HTERT RPE-1 (cell line): ENCODE data around the gene PTPN23.

Experiments used
- in situ Hi-C: fragments of 300-500 bp; cut with MboI; formaldehyde crosslinking; loops from 4 replicates; pipeline ENCODE4 v1.14.3; 2020; ENCODE audit warnings: low sequenced_read_pairs

PTPN23 gene

GRCh38 chr3:47405820-47406761 is 25.3 kb downstream of the PTPN23 start:
- in situ Hi-C loops = no loop called here

- in situ Hi-C loops = no loop called here
Observed at GRCh38 chr3:47406762-47407149, 25.9 kb downstream of the PTPN23 start.

GRCh38 chr3:47407237-47407636 is 26.4 kb downstream of the PTPN23 start:
- in situ Hi-C loops = no loop called here

- in situ Hi-C loops = no loop called here
Observed at GRCh38 chr3:47407896-47408838, 27.3 kb downstream of the PTPN23 start.

- in situ Hi-C loops = no loop called here
Observed at GRCh38 chr3:47408839-47409229, 28.0 kb downstream of the PTPN23 start.

- in situ Hi-C loops = no loop called here
Observed at GRCh38 chr3:47409284-47409683, 28.5 kb downstream of the PTPN23 start.

- in situ Hi-C loops = no loop called here
Observed at GRCh38 chr3:47409688-47410416, 29.0 kb downstream of the PTPN23 start.

- in situ Hi-C loops = no loop called here
Observed at GRCh38 chr3:47410417-47410720, 29.5 kb downstream of the PTPN23 start.

- in situ Hi-C loops = no loop called here
Observed at GRCh38 chr3:47410801-47411646, 30.2 kb downstream of the PTPN23 start.

- in situ Hi-C loops = no loop called here
Observed at GRCh38 chr3:47411696-47412452, 31.1 kb downstream of the PTPN23 start.

- in situ Hi-C loops = no loop called here
Observed at GRCh38 chr3:47412453-47412756, 31.6 kb downstream of the PTPN23 start.

GRCh38 chr3:47412842-47413520 is 32.2 kb downstream of the PTPN23 start:
- in situ Hi-C loops = no loop called here

GRCh38 chr3:47413751-47414150 is 32.9 kb downstream of the PTPN23 start:
- in situ Hi-C loops = no loop called here

- in situ Hi-C loops = no loop called here
Observed at GRCh38 chr3:47414161-47414564, 33.3 kb downstream of the PTPN23 start.

- in situ Hi-C loops = no loop called here
Observed at GRCh38 chr3:47414666-47415587, 34.1 kb downstream of the PTPN23 start.

GRCh38 chr3:47416041-47416440 is 35.2 kb downstream of the PTPN23 start:
- in situ Hi-C loops = no loop called here

GRCh38 chr3:47418167-47419082 is 37.6 kb downstream of the PTPN23 start:
- in situ Hi-C loops = no loop called here
